BJ (cell line): ENCODE results near the gene FTO. TPM values are rescaled to one million over a fixed set of nuclear protein-coding genes. Genes with fewer than 3 reads are reported as not detected.

Experiments
- CTCF ChIA-PET: fragments of 350-600 bp; formaldehyde crosslinking; extraction: SDS; loops from one replicate; lab custom pipeline; 2021; ENCODE audit warnings: antibody characterized with exemption, inconsistent platforms; lab: Yijun Ruan, JAX
- POLR2A ChIA-PET: fragments of 300-600 bp; sonication (Branson Sonifier 250); formaldehyde crosslinking; extraction: SDS; loops from one replicate; lab custom pipeline; 2021; ENCODE audit warnings: antibody characterized with exemption; lab: Charles Lee
- DNase-seq: peaks from one replicate; pipeline ENCODE4 v3.0.0-alpha.2; 2011; ENCODE audit warnings: low read depth
- H3K27me3 ChIP-seq: 2 replicates; pipeline ENCODE4 v1.6.0; 2011; ENCODE audit warnings: low read length; ENCODE audit not compliant: control insufficient read depth, insufficient read depth
- H3K36me3 ChIP-seq: 2 replicates; pipeline ENCODE4 v1.5.1; 2011; ENCODE audit warnings: low read length; ENCODE audit not compliant: control insufficient read depth, insufficient read depth
- H3K4me3 ChIP-seq: 2 replicates; pipeline ENCODE4 v1.5.1; 2011; ENCODE audit warnings: low read depth, mild to moderate bottlenecking, control low read depth, low read length
- polyA plus RNA-seq: library from polyadenylated mRNA; depleted of rRNA; stranded (reverse); fragments of >200 nt; gene quantifications from 2 replicates; pipeline ENCODE4 v1.2.3, GENCODE V29; 2011
- TF ChIP-seq, protein P1 (sequence below): IDR thresholded peaks from 2 replicates; pipeline ENCODE4 v1.5.1; 2011; ENCODE audit warnings: low read depth, mild to moderate bottlenecking, control low read depth, inconsistent platforms, low read length, moderate library complexity; ENCODE audit not compliant: insufficient read depth

The FTO gene
- polyA plus RNA-seq, 1 experiment, result 86.3 TPM

DNA sequence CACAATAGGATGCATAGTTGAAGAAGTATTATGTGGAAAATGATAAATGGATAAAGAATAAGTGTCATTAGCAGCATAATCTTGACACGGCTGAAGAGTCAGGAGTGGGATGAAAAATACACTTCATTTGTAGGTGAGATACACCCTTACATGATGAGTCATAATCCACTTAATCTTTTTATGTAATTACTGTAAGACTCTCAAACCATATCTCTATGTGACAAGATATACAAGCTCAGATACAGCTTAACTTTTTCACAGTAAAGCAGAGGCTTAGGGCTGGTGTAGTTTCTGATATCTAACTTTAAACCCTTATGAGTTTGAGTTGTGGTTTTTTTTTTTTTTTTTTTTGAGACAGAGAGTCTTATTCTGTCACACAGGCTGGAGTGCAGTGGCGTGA lies 101.2 kb downstream of the FTO start:
- DNase-seq, result no peak
- H3K36me3 ChIP-seq, result no peaks in the 10 kb centered on the region
- no peaks in the 10 kb centered on the region for H3K27me3 ChIP-seq
- CTCF ChIA-PET, result interaction anchor here (0.7 to 0.8 kb wide), 2 partner anchors 20 to 31 kb away, joined by 3 read pairs; no protein-coding TSS in a partner anchor
- no peak overlapping the region for H3K4me3 ChIP-seq
- POLR2A ChIA-PET, result no interaction called here
- TF ChIP-seq, protein P1, sequence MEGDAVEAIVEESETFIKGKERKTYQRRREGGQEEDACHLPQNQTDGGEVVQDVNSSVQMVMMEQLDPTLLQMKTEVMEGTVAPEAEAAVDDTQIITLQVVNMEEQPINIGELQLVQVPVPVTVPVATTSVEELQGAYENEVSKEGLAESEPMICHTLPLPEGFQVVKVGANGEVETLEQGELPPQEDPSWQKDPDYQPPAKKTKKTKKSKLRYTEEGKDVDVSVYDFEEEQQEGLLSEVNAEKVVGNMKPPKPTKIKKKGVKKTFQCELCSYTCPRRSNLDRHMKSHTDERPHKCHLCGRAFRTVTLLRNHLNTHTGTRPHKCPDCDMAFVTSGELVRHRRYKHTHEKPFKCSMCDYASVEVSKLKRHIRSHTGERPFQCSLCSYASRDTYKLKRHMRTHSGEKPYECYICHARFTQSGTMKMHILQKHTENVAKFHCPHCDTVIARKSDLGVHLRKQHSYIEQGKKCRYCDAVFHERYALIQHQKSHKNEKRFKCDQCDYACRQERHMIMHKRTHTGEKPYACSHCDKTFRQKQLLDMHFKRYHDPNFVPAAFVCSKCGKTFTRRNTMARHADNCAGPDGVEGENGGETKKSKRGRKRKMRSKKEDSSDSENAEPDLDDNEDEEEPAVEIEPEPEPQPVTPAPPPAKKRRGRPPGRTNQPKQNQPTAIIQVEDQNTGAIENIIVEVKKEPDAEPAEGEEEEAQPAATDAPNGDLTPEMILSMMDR, result no peak

DNA sequence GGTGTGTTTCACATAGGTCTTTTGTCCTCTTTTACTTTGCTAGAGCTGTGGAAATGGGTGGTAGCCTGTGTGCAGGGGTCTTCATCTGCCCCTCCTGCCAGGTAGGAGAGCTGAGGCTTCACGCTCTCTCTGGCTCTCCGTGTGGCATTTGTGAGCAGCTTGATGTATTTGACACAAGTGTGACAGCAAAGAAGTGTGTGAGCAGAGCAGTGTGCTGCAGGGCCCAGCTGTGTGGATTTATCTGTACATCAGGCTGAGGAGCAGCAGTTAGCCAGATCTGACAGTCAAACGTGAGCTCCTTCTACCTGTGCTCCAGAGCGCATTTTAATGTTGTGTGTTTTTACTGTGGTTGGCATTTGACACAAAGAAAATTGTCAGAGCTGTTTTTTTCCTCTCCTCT lies 101.8 kb downstream of the FTO start:
- ChIA-PET POLR2A (no interaction called here), CTCF (interaction anchor here (0.7 kb wide), 1 partner anchor 32 kb away, joined by 3 read pairs; no protein-coding TSS in a partner anchor)
- TF ChIP-seq, protein P1, result no peak
- H3K27me3 ChIP-seq, result no peaks in the 10 kb centered on the region
- no peak for DNase-seq
- no peak overlapping the region for H3K4me3 ChIP-seq
- H3K36me3 ChIP-seq, result no peaks in the 10 kb centered on the region

DNA sequence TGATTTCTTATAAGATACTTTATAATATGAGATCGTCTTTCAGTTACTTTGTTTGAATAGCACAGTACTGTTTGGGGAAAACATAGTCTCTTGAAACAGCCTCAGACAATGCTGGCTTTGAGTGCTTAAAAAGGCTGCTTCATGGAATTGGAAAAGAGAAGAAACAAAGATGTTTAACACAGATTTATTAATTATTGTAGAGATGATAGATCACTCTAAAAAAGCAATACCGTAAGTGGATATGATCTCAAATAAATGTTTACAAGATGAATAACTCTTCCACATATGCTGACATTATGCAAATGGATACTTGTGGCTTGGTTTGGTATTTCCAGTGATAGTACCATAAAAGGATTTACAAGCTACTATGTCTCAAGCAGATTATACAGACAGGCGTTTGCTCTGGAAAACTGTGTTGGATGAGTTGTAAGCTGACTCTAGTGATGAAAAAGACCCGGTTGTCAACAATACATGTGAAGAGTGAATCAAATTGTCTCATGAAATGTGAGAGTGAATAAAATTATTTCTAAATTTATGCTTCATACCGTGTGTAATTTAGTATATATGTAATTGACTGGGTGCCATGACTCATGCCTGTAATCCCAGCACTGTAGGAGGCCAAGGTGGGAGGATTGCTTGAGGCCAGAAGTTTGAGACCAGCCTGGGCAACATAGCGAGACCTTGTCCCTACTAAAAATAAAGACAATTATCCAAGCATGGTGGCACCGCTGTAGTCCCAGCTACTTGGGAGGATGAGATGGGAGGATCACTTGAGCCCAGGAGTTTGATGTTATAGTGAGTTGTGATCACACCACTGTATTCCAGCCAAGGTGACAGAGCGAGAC lies 105.4 kb downstream of the FTO start:
- POLR2A ChIA-PET, result no interaction called here
- Histone ChIP-seq H3K4me3 (no peak overlapping the region), H3K36me3 (no peaks in the 10 kb centered on the region), H3K27me3 (no peaks in the 10 kb centered on the region)
- DNase-seq, result peak; percentile 78
- CTCF ChIA-PET, result interaction anchor here (0.9 kb wide), 1 partner anchor 34 kb away, joined by 4 read pairs; no protein-coding TSS in a partner anchor
- TF ChIP-seq, protein P1, result no peak

- ChIA-PET CTCF (no interaction called here), POLR2A (no interaction called here)
- TF ChIP-seq, protein P1, result no peak
- Histone ChIP-seq H3K27me3 (no peaks in the 10 kb centered on the region), H3K4me3 (no peak overlapping the region), H3K36me3 (no peaks in the 10 kb centered on the region)
- DNase-seq, result no peak
These were observed 109.0 kb downstream of the FTO start for GRCh38 chr16:53812914-53813313.

GRCh38 chr16:53814801-53815200 lies 110.8 kb downstream of the FTO start:
- Histone ChIP-seq H3K4me3 (no peak overlapping the region), H3K27me3 (no peaks in the 10 kb centered on the region), H3K36me3 (no peaks in the 10 kb centered on the region)
- TF ChIP-seq, protein P1, result no peak
- DNase-seq, result no peak
- ChIA-PET POLR2A (no interaction called here), CTCF (interaction anchor here (1.3 to 1.6 kb wide), 2 partner anchors 33 to 41 kb away, joined by 3 read pairs; no protein-coding TSS in a partner anchor)
